Fibroblast of skin of left quadriceps (primary cell): Measurements from ENCODE around the gene CNTN1.
"Not testable (repeated sequence)": the region's sequence is repeated elsewhere in the genome, so short reads cannot be mapped to it uniquely, and the experiment has no call there.

Source experiments
- DNase-seq, 2 experiments: peaks; one replicate each; pipeline ENCODE4 v3.0.0-alpha.2; 2013; ENCODE audit warnings: low read depth in 2 of 2

CNTN1 gene

DNA sequence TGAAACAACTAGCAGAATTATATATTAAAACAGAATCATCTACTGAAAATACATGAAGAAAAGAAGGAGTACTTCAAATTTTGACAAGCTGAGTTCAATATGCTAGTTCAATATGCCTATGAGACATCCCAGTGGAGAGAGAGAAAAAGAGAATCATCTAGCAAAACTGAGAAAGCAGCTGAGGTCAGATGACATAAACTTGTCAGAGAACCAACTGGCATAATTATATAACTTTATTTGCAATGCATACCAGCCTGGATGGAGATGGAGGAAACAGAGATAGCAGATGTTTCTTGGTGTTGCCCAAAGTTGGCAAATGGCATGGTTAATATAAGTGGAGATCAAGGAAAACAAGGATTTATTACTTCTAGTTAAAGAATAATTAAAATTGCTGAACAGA, 347.2 kb downstream of the CNTN1 start:
- DNase-seq = no peak

DNA sequence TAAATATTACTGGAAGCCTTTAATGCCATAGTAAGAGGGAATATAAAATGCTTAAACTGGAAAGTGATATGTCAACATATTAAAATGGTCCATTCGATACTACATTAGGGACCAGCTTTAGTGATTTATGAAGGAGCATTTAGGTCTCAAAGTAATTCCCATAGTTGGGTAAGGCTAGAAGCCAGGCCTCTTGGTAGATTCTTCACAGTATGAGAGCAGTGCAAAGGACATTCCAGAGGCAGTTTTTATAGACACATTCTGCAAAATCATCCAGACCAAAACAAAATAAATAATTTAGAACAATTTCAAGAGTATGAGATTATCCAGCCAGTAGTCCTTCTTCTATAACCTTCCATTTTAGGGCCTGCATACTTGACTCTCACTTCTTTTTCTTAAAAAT, 353.3 kb downstream of the CNTN1 start:
- DNase-seq = no peak

- DNase-seq = no peak
These were observed 356.8 kb downstream of the CNTN1 start for GRCh38 chr12:41049033-41049432.

- no peak for DNase-seq
These were observed 359.7 kb downstream of the CNTN1 start for GRCh38 chr12:41051954-41052353.

GRCh38 chr12:41052441-41052840, 360.2 kb downstream of the CNTN1 start:
- DNase-seq = no peak

- DNase-seq = no peak
These were observed 360.8 kb downstream of the CNTN1 start for GRCh38 chr12:41053046-41053445.

GRCh38 chr12:41055875-41056577, 363.8 kb downstream of the CNTN1 start:
- peak; percentile 20 to 23 for DNase-seq

DNA sequence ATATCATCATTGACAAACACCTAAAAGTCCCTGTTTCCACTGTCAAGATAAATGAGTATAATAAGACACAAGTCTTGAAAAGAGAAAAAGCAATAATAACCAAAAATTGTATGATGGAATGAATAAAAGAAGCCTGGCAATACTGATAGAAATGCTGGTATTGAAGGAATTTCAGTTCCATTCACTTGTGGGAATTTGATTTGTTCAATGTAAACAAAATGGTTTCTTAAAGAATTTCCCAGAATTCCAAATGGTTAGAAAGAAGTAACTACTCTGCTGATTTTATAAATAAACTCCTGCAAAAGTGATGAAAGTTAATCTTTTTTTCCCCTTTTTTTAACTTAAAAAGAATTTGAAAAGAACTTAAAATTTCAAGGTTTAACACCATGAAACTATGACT, 366.0 kb downstream of the CNTN1 start:
- DNase-seq = peak; percentile 14 to 29

DNA sequence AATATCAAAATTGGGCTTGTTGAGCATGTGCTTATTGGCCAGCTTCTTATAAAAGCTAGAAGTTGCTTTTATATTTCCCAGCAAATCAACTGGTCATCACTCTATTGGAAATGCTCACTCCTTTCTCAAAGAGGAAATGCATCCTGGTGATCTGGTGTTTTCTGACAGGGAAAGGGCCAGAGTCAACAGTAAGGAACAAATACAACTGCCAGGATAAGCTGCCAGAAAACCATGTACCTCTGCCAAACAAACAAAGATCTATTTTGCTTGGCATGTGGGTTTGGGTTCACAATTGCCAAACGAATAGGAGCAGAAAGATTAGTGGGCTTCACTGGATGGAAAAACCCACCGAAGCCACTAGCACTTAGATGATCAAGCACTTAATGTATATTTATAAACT, 369.0 kb downstream of the CNTN1 start:
- no peak for DNase-seq

DNA sequence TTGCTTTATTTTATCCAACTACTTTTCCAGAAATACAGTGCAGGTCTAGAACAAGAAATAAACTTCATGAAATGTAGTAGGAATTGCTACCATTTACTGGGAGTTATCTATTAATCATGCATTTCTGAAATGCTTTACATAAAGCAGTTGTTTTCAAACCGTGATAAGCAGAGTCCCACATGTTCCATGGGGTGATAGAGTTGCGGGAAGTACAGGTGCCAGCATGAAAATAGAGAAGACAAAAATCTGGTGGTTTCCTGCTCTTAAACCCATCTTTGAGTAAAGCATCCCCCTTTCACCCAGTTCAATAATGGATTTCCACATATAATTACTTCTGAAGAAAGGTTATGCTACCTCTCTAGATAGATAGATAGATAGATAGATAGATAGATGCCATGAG, 372.2 kb downstream of the CNTN1 start:
- DNase-seq = no peak

DNA sequence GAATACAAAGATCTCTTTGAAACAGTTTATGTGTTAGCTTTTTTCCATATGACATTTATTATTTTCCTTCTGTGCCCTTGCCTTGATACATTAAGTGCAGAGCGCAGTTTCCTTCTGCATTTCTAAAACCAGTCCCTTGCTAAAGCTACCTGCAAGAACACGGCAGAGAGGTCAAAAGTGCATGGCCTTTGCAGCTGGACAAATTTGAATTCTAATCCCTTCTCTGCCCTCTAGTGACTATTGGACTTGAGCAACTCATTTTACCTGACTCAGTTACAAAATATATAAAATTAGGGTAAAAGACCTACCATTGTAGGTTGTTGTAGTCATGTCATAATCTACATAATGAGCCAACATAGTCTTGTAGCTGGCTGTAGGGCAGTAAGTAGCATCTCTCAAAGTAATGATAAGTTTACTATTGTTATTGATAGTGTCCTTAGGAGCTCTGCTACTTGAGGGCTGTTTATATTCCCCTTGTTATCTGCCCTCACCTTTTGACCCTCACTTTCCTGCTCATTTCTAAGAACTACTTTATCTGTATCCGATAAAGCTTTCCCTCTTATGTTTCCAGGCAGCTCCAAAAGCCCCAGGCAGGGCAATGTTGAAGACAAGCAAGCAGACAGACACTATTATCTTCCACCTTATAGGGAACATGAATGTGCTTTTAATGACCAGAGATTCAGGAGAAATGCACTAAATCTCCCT, 375.9 kb downstream of the CNTN1 start:
- no peak for DNase-seq

DNA sequence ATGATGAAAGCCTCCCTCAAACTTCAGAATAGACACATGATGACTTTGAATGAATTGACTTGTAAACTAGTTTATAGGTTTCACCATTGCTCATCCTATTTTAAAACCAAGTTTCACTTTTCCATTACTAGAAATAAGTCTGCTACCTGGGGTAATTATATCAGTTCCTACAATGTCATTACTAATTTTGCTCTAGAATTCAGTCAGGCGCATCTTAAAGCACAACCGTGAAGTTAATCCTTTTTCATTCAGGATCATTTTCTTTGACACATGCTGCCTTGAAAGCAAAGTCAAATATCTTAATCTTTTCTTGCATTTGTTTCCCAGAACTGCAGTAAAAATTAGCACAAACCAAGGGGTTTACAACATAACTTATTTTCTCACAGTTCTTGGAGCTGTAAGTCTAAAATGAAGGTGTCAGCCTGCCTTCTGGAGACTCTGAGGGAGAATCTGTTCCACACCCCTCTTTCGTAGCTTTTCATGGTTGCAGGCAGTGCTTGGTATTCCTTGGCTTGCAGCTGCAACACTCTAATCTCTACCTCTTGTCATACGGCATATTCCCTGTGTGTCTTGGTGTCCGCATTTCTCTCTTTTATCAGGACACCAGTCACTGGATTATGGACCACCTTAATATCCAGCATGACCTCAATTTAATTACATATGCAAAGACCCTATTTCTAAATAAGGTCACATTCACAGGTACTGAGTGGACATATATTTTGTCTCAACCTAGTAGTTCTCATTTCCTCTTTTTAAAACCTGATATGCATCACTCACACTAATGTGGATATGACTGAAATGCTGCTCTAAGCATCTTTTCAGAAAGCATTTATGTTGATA, 381.6 kb downstream of the CNTN1 start:
- no peak for DNase-seq

DNA sequence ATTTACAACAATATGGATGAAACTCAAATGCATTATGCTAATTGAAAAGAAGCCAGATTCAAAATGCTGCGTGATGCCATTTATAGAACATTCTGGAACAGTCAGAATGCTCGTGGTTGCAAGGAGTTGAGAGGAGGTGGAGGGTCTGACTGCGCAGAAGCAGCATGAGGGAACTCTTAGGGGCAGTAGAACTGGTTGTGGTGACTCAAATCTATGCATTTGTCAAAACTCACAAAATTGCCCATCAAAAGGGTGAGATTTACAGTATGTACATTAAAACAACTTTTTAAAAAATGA, 382.2 kb downstream of the CNTN1 start:
- DNase-seq = no peak

- DNase-seq = no peak
These were observed 383.9 kb downstream of the CNTN1 start for GRCh38 chr12:41076114-41076513.

DNA sequence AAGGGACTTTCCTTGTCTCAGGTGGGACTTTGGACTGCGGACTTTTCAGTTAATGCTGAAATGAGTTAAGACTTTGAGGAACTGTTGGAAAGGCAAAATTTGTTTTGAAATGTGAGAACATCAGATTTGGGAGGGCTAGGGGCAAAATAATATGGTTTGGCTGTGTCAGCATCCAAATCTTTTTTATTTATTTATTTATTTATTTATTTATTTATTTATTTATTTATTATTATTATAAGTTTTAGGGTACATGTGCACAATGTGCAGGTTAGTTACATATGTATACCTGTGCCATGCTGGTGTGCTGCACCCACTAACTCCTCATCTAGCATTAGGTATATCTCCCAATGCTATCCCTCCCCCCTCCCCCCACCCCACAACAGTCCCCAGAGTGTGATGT, 389.0 kb downstream of the CNTN1 start:
- not testable (repeated sequence) for DNase-seq

DNA sequence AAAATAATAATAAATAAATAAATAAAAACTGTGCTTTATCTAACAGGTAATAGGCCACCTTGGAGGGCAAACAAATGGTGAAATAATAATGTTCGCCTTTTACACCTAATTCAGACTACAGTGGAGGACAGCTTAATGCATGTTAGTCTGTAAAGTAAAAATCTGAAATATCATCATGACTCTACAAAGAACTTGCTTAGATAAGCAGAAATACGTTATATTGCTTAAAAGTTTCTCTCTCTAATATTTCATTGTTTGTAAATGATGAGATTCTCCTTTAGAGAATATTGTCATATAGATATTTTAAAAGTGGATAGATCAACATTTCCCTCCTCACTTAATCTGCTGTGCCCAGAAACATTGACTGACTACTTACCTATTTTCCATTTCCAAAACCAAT, 397.2 kb downstream of the CNTN1 start:
- no peak for DNase-seq

DNA sequence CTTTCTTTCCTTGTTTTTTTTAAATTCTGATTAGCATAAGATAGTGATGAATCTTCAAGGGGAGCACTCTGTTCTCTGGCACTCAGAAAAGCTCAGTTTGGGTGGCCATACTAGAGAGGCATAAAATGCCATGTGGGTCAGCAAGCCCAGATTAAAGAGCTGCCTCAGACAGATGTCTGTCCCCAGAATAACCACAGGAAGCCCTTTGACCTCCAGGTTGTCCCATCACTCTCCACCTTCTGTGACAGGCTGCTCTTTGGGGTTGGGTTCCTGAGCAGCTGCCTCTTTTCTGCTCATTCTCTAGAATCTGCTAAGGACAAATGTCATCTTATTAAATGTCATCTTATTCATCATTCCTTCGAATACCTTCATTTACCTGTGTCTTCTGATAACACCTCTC, 399.9 kb downstream of the CNTN1 start:
- no peak for DNase-seq

- no peak for DNase-seq
These were observed 404.6 kb downstream of the CNTN1 start for GRCh38 chr12:41096797-41097196.

DNA sequence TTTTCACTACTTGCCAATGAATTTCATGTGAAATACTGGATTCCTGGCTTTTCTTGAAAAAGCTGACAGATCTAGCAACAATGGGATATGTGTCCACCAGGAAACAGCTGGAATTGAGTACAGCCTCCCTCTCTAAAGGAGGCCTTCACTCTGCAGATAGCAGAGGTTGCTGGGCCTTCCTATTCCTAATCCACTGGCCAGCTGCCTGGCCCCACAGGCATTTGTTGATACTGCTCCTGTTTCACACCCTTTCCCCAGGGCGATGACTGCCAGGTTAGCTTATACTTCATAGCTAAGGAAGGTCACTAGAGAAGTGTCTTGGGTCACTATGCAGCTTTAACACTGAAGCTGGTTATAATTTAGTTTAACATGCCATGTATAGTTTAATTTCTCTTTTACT, 408.3 kb downstream of the CNTN1 start:
- no peak for DNase-seq

- no peak for DNase-seq
These were observed 409.6 kb downstream of the CNTN1 start for GRCh38 chr12:41101806-41102205.

- peak in 1 of 2 experiments; percentile 7 for DNase-seq
These were observed 411.4 kb downstream of the CNTN1 start for GRCh38 chr12:41103614-41104013.

DNA sequence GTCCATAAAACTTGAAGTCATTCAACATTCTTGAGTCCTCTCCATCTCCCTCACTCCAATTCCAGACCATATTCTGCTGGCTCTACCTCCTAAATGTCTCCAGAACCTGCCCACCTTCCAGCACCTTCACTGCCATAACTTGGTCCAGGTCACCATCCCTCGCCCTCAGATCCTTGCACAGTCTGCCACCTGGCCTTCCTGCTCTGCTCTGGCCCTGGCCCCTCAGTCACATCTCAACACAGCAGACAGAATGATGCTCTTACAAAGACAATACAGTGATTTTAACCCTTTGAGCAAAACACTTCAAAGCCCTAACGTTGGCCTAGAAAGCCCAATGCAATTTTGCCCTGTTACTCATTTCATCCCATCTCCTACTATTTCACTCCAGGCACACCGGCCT, 414.1 kb downstream of the CNTN1 start:
- no peak for DNase-seq

- no peak for DNase-seq
These were observed 415.8 kb downstream of the CNTN1 start for GRCh38 chr12:41108032-41108431.
